OCI-LY1 (cell line): Measurements from ENCODE around the gene CCDC32.

Experiments
- CTCF ChIP-seq: fragments of 200-600 bp; sonication (generic), shearing (Covaris generic); IDR thresholded peaks from 2 replicates; pipeline ENCODE4 v1.5.1; 2017; ENCODE audit warnings: mild to moderate bottlenecking, antibody characterized with exemption, low read length, moderate library complexity, mixed read lengths
- EZH2 ChIP-seq: fragments of 200-600 bp; sonication (generic), shearing (Covaris generic); IDR thresholded peaks from 2 replicates; pipeline ENCODE4 v1.8.0; 2017; ENCODE audit warnings: borderline replicate concordance, mixed run types, mild to moderate bottlenecking, antibody characterized with exemption, low read length, moderate library complexity, mixed read lengths

GRCh38 chr15:40513609-40514008 is 51.2 kb downstream of the CCDC32 start:
- TF ChIP-seq CTCF = no peak
- TF ChIP-seq EZH2 = no peak
